GM19023 (cell line): ENCODE measurements around the gene TBC1D10A.
A peak's percentile ranks its signal among the peaks of the same experiment; 100 is the strongest.

ENCODE experiments used
- ATAC-seq: cut with Tn5 transposase; IDR thresholded peaks from one replicate; pipeline ENCODE4 v1.9.1; 2021; ENCODE audit warnings: mild to moderate bottlenecking, moderate library complexity; ENCODE audit not compliant: unreplicated experiment

TBC1D10A gene

GRCh38 chr22:30326706-30327362 is at the start of gene TBC1D10A:
Gene TBC1D10A (minus strand): TSS chr22:30326941. CDS start chr22:30326881, 60 bp downstream.
- peak; percentile 81 for ATAC-seq

GRCh38 chr22:30375312-30375849 is 48.6 kb upstream of the TBC1D10A start:
- ATAC-seq: no peak

- ATAC-seq: no peak
Measured at GRCh38 chr22:30373331-30374325, 46.9 kb upstream of the TBC1D10A start.

- no peak for ATAC-seq
Measured at GRCh38 chr22:30372915-30373314, 46.2 kb upstream of the TBC1D10A start.

GRCh38 chr22:30371981-30372380 is 45.2 kb upstream of the TBC1D10A start:
- no peak for ATAC-seq

- ATAC-seq: no peak
Measured at GRCh38 chr22:30371321-30371720, 44.6 kb upstream of the TBC1D10A start.

GRCh38 chr22:30370641-30371230 is 44.0 kb upstream of the TBC1D10A start:
- ATAC-seq: no peak

GRCh38 chr22:30368420-30368819 is 41.7 kb upstream of the TBC1D10A start:
- ATAC-seq: no peak

GRCh38 chr22:30365891-30366290 is 39.1 kb upstream of the TBC1D10A start:
- no peak for ATAC-seq

GRCh38 chr22:30362651-30363281 is 36.0 kb upstream of the TBC1D10A start:
- ATAC-seq: no peak

GRCh38 chr22:30361916-30362650 is 35.3 kb upstream of the TBC1D10A start:
- ATAC-seq: no peak

- no peak for ATAC-seq
Measured at GRCh38 chr22:30358541-30358940, 31.8 kb upstream of the TBC1D10A start.

GRCh38 chr22:30357650-30358215 is 31.0 kb upstream of the TBC1D10A start:
- no peak for ATAC-seq

- no peak for ATAC-seq
Measured at GRCh38 chr22:30357236-30357570, 30.5 kb upstream of the TBC1D10A start.

- peak; percentile 89 for ATAC-seq
Measured at GRCh38 chr22:30356449-30357235, 29.9 kb upstream of the TBC1D10A start, which contains the start of the genes CCDC157 and SF3A1. Gene CCDC157 (plus strand): TSS chr22:30357007. CDS start chr22:30366001, 8,994 bp downstream. Gene SF3A1 (minus strand): TSS chr22:30356894. CDS start chr22:30356792, 102 bp downstream.

- ATAC-seq: no peak
Measured at GRCh38 chr22:30354644-30355043, 27.9 kb upstream of the TBC1D10A start.

GRCh38 chr22:30351226-30351625 is 24.5 kb upstream of the TBC1D10A start:
- ATAC-seq: no peak

GRCh38 chr22:30348809-30349208 is 22.1 kb upstream of the TBC1D10A start:
- ATAC-seq: no peak

- ATAC-seq: no peak
Measured at GRCh38 chr22:30348404-30348803, 21.7 kb upstream of the TBC1D10A start.
